WTC11 (cell line): ENCODE data around the gene TAPT1.

Experiments
- KAT7 ChIP-seq: sonication (generic); formaldehyde crosslinking; IDR thresholded peaks from 2 replicates; pipeline ENCODE4 v1.8.1; 2023; ENCODE audit warnings: missing genetic modification reagents, mild to moderate bottlenecking, borderline replicate concordance
- NR2C2 ChIP-seq: sonication (generic); formaldehyde crosslinking; IDR thresholded peaks from 2 replicates; pipeline ENCODE4 v1.8.0; 2022; ENCODE audit warnings: mild to moderate bottlenecking, missing genetic modification reagents
- SP1 ChIP-seq: sonication (generic); formaldehyde crosslinking; conservative IDR thresholded peaks from 2 replicates; pipeline ENCODE4 v1.8.1; 2022; ENCODE audit warnings: missing genetic modification reagents
- TF ChIP-seq, protein P1 (sequence below): fragments of 200-600 bp; IDR thresholded peaks from 2 replicates; pipeline ENCODE4 v1.8.0; 2022; ENCODE audit warnings: antibody characterized with exemption

DNA sequence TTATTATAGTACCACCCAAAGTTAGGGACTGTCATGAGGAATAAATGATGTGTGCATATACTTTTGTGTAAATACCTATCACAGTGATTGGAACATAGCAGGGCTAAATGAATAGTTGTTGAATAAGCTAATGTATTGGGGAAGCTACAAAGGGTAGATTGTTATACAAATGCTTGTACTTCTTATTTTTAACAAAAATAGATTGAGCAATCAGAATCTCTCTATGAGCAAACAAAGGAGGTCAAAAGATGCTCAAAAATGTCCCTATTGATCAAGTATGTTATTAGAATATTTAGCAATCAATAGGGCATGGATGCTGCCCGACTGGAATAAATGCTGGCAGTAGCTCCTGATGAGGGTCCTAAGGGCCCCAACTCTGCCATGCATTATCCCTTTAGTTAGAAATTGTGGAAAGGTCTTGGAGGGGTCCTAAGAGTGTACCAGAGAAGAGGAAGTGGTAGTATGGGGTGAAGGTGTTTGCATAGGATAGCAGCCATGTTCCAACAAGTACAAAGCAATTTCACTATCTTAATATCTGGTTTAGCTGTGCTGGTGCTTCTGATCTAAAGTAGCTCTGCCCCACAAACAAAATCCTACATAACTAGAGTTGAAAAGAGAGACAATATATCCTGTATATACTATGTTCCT is 33.1 kb upstream of the TAPT1 start:
- TF ChIP-seq SP1 (CRISPR knock-in tag) (no peak), NR2C2 (no peak), KAT7 (no peak)
- TF ChIP-seq, protein P1, sequence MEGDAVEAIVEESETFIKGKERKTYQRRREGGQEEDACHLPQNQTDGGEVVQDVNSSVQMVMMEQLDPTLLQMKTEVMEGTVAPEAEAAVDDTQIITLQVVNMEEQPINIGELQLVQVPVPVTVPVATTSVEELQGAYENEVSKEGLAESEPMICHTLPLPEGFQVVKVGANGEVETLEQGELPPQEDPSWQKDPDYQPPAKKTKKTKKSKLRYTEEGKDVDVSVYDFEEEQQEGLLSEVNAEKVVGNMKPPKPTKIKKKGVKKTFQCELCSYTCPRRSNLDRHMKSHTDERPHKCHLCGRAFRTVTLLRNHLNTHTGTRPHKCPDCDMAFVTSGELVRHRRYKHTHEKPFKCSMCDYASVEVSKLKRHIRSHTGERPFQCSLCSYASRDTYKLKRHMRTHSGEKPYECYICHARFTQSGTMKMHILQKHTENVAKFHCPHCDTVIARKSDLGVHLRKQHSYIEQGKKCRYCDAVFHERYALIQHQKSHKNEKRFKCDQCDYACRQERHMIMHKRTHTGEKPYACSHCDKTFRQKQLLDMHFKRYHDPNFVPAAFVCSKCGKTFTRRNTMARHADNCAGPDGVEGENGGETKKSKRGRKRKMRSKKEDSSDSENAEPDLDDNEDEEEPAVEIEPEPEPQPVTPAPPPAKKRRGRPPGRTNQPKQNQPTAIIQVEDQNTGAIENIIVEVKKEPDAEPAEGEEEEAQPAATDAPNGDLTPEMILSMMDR, result no peak
